Dedifferentiated amniotic fluid mesenchymal stem cell (primary cell): ENCODE measurements around the gene CASKIN2.

ENCODE experiments used
- DNase-seq: peaks from one replicate; pipeline ENCODE4 v3.0.0-alpha.2; 2016; ENCODE audit errors: extremely low spot score

Gene CASKIN2, protein sequence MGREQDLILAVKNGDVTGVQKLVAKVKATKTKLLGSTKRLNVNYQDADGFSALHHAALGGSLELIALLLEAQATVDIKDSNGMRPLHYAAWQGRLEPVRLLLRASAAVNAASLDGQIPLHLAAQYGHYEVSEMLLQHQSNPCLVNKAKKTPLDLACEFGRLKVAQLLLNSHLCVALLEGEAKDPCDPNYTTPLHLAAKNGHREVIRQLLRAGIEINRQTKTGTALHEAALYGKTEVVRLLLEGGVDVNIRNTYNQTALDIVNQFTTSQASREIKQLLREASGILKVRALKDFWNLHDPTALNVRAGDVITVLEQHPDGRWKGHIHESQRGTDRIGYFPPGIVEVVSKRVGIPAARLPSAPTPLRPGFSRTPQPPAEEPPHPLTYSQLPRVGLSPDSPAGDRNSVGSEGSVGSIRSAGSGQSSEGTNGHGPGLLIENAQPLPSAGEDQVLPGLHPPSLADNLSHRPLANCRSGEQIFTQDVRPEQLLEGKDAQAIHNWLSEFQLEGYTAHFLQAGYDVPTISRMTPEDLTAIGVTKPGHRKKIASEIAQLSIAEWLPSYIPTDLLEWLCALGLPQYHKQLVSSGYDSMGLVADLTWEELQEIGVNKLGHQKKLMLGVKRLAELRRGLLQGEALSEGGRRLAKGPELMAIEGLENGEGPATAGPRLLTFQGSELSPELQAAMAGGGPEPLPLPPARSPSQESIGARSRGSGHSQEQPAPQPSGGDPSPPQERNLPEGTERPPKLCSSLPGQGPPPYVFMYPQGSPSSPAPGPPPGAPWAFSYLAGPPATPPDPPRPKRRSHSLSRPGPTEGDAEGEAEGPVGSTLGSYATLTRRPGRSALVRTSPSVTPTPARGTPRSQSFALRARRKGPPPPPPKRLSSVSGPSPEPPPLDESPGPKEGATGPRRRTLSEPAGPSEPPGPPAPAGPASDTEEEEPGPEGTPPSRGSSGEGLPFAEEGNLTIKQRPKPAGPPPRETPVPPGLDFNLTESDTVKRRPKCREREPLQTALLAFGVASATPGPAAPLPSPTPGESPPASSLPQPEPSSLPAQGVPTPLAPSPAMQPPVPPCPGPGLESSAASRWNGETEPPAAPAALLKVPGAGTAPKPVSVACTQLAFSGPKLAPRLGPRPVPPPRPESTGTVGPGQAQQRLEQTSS (N-terminal part only)

DNA sequence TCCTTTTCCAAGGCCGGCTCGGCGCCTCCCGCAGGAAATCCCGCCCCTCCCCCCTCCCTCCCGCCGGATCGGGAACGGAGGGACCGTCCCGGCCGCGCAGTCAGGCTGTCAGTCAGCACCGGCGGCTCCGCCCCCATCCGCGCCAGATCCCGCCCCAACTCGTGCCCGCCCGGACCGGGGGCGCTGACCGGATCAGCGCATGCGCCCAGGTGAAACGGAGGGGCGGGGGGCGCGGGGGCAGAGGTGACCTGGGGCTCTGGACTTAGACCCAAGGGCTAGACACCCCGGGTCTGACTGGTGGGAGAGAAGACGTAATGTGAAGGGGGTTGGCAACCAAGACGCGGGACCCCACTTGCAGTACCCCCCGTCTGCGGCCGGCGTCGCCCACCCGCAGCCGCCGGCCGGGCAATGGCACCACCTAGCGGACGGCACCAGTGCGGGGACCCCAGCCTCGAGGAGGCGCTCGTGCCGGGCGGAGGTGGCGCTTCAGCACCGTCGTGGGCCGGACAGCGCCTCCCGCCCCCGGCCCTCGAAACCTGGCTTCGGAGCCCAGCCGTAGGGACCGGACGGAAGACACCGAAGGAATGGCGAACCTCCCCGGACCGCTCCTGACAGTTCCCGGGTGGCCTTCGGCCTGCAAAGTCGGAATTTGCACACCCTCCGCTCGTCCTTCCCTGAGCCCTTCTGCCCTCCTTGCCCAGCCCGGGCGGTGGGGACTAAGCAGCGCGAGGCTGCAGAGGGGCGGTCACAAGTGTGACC, at the start of gene CASKIN2:
TSS of gene CASKIN2 (minus strand) at position 42 of the 759 bp plus-strand sequence. CDS start 1,733 bp downstream, outside the sequence.
- peak; percentile 76 for DNase-seq

DNA sequence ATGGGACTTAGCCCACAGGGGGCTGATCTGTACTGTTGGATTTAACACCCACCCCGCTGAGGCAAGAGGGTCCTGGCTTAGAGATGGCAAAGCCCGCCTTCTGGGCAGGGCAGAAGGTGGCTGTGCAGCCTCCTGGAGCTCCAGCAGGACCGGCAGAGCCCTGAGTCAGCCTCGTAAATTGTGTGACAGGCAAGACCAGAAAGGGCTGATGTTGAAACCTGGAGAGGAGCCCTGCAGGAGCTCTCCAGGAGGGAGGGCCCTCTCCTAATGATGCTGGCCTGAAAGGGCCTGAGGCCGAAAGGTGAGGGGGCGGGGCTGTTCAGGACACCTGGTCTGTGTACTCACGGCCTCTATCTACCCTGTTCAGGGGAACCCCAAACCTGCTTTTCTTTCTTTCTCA, 49.7 kb upstream of the CASKIN2 start:
- DNase-seq: no peak

DNA sequence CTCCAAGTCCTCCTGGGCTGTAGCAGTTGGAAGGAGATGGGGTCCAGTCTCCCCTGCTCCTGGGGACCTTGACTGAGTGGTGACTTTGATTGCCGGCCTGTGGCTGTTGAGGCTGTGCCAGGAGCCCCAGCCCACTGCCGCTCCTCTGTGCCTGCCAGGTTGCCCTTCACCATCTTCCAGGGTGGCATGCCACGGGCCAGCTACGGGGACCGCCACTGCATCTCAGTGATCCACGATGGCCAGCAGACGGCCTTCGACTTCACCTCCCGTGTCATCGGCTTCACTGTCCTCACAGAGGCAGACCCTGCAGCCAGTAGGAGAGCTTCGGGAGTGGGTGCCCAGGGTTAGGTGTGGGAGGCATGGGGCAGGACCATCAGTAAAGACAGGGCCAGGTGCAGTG, 48.9 kb upstream of the CASKIN2 start:
- no peak for DNase-seq

DNA sequence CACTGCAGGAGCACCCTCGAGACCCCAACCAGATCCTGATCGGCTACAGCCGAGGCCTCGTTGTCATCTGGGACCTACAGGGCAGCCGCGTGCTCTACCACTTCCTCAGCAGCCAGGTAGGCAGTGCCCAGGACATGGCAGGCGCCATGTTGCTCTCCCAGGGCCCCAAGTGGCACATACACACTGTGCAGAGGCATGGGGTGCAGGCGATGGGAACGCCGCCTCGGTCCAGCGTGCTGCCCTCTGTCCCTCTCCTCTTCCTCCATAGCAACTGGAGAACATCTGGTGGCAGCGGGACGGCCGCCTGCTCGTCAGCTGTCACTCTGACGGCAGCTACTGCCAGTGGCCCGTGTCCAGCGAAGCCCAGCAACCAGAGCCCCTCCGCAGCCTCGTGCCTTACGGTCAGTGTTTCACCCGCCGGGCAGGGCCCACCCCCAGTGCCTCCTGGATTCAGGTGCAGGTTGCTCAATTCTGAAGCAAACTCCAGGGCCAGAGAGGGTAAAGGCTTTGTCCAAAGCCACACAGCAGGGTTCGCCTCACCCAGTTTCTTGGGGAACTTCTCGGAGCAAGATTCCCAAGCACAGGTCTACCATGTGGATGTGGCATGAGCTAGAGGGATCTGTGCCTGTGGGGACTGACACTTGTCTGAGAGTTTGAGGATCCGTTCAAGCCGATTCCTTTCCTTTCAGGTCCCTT, 47.9 kb upstream of the CASKIN2 start:
- DNase-seq: no peak

DNA sequence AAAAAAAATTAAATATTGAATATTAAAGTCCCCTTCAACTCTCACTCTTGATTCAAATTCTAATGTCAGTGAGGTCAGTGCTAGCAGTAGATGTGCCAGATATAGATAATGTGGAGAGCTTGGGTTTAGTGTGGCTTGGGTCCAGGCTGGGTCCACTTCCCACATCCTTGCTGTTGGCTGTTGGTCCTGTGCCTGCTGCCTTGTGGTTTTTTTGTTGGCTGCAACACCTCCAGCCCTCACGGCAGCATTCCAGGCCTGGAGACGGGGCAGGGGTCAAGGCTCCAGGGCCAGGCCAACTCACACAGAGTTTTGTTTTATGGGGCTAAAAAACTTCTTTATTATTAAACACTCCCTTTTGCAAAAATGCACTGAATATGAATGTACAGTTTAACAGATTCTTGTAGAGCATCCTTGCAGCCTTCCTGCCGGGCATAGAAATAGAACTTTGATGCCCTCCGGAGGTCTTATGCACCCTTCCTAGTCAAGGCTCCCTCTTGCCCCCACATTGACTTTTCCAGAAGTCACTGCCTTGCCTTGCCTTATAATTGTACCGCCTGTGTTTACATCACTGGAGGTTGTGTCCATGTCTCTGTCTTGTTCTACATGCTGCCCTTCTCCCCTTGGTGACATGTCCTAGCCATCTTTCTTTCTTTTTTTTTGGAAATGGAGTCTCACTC, 46.7 kb upstream of the CASKIN2 start:
- DNase-seq: no peak

DNA sequence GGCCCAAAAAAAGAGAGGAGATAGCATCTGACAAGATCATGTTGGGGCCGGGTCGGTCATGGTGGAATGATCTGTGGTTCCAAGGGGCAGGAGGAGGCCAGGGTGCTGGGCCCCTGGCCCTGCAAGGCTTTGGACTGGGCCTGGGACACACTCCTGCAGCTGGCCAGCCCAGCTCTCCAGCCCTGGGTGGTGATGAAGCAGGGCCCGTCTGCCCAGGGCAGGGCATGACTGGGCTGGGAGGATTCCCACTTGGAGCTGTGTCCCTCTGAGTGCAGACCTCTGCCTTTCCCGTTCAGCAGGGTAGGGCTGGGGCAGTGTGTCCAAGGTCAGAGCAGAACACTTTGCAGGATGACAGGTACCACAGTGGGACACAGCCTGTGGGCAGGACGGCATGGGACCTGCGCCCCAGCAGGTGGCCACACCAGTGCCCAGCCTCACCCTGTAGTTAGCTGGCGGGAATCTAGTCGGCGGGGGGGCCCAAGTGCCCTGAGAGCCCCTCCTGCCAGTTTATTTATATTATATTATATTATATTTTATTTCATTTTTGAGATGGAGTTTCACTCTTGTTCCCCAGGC, 44.7 kb upstream of the CASKIN2 start:
- no peak for DNase-seq

DNA sequence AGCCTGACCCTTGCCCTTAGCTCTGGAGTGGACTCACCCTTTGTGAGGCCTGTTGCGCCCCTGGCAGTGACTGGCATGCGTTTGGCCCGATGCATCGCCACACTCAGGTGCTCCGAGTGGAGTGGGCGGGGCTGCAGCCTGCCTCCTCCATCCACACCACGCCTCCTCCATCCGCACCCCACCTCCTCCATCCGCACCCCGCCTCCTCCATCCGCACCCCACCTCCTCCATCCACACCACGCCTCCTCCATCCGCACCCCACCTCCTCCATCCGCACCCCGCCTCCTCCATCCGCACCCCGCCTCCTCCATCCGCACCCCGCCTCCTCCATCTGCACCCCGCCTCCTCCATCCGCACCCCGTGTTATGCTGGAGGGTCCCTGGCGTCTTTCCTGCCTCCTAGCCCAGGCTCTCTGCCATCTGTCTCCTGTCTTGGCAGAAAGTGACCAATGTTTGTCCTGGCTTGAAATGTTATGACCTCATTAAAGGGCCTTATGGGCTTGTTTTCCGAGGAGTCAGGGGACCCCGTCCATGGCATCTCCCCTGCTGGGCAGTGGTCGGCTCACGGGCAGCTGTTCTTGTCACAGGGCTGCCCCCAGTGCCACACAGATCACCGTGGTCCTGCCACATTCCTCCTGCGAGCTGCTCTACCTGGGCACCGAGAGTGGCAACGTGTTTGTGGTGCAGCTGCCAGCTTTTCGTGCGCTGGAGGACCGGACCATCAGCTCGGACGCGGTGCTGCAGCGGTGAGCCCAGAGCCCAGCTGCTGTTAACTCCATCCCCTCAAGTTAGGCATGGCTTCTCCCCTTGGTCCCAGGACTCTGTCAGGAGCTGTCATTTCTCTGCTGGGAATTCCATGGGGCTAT, 43.6 kb upstream of the CASKIN2 start:
- DNase-seq: no peak

DNA sequence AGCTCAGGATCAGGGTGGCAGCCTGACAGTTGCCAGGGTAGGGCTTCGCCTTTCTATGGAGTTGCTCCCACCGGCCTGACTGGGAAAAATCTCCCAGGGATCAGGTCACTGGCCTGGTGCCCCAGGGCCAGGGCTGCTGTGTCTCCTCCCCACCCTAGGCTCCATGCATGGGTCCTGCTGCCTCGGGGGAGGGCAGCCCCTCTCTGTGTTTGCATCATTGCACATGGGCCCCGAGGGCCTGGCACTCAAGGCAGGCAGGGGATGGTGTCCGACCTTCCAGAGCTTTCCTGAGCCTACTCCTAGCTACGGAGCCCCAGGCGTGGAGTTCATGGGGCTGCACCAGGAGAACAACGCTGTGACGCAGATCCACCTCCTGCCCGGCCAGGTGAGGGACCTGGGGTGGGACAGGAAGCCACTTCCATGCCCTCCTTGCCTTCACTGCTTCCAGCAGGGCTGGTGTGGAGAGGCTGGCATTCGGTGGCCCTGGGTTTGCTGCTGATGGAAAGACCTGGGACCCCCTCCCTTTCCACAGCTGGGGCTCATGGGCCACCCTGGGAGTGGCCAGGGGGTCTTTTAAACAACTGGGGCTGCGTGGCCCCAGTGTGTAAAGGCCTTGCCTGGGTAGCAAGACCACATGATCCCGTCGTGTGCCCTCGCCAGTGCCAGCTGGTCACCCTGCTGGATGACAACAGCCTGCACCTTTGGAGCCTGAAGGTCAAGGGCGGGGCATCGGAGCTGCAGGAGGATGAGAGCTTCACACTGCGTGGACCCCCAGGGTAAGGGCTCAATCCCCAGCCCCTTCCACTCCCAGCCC, 42.7 kb upstream of the CASKIN2 start:
- no peak for DNase-seq

DNA sequence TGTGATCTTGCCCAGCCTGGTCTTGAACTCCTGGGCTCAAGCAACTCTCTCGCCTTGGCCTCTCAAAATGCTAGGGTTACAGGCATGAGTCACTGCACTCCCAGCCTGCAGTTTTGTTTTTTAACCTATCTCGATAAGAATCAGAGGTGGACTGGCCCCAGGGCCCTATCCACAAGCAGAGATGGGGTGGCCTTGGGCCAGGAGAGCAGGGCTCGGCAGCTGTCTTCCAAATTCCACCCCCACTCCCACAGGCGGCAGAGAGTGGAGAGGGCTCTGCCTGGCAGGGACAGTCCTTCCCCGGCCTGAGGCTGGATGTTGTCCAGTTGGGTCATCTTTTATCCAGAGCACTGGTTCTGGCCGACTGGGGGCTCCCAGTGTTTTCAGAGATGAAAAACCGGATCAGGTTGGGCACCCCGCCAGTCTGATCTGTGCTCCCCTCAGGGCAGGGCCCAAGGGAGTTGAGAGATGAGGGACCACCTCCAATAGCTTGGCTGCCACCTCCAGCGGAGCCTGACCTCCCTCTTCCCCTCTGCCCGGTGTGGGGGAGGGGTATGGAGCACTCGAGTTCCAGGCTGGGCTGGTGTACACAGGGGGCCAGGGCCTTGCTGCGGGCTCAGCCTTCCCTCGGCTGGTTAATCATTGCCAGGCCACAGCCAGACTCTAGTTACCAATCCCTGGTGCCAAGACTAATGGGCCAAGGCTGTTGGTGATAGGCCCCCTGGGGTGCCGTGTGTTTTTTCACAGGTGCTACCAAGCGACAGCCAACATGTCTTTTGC, 41.9 kb upstream of the CASKIN2 start:
- no peak for DNase-seq

DNA sequence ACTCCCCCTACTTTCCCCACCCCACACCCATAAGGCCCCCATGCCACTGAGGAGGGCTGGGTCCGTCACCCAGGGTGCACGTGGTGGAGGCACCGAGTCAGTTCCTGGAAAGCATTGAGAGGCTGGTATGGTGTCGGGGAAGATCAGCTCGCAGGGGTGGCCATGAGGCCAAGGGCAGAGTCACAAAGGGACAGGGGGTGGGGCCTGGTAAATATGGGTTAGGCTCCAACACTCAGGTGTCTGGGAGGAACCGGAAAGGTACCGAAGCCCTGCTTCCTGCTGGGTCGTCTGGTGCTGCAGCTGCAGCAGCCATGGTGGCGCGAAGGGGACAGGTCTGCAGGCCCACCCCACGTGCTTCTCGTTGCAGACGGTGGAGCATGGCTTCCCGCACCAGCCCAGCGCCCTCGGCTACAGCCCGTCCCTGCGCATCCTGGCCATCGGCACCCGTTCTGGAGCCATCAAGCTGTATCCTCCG, 40.4 kb upstream of the CASKIN2 start:
- no peak for DNase-seq

DNA sequence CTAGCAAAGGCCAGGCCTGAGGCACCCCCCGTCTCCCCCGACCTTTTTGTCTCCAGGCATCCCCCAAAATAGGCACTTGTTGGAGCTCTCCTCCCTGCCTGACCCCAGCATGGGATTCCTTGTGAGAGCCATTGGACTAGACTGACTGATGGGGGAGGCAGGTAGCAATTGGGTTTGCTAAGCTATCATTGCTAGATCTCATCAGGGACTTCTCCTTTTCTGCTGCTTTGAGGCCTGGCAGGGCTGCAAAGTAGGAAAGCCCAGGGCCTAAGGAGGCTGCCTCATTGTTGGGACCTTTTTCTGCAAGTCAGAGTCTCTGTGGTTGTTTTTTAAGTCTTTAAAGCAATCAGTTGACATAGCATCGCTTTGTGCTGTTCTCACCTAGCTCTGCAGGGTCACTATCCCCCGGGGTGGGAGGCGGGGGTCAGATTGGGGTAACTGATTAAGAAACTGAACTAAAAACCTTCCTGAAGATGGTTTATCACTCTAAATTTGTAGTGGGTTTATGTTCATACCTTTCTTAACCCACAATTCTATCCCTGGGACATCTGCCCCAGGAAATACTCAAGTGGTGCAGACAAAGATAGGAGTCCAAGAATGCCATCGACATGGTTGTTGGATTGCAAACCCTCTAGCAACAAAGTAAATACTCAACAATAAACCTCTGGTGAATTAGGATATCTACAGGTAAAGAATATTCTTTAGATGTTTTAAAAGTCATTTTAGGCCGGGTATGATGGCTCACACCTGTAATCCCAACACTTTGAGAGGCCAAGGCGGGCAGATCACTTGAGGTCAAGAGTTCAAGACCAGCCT, 38.2 kb upstream of the CASKIN2 start:
- no peak for DNase-seq

DNA sequence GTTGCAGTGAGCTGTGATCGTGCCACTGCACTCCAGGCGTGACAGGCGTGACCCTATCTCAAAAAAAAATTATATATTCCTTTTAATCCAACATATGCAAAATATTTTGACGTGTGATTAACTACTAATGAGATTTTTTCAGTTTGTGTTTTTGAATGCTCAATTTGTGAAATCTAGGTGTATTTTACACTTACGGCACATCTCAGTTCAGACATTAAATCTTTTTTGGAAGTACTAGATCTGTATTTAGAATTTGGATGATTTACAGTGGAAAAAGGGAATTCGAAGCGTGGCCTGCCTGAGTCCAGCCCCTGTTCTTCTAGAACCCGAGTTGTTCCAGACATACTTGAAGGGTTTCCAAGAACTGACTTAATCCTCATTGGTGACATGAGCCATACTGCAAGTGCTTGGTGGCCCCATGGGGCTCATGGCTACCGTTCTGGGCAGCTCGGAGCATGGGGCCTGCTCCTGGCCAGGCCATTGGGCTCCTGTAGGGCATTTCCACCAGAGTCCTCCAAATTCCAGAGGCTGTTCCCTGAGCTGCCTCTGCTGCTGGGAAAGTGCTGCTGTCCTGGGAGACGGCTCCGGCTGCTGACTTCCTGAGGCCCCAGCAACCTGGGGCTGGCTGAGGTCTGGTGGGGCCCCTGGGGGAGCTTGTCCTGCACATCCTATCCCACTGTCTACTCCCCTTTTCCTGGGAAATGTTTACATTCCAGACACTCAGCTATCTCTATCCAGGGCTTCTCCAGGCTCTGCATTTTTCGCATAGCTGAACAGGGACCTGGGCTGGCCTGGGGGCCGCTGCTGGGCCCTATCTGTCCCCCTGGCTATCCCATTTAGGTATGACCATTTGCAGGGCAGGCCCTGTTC, 37.3 kb upstream of the CASKIN2 start:
- DNase-seq: no peak

DNA sequence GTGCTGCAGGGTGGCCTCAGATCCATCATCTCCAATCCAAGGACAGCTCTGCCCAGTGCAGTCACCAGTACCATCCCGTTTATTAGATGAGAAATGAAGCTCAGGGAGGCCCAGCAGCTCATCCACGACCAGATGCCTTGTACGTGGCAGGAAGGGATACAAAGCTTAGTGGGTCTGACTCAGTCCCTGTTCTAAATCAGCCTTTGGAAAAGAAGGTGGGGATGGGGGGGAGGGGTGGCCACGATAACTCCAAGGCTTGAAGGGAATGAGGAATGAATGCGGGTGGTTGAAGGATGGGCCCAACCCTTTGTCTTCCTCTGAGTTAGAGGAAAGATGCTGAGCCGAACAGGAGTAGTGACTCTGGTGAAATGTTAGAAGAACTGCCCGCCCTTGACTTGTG, 35.9 kb upstream of the CASKIN2 start:
- no peak for DNase-seq

DNA sequence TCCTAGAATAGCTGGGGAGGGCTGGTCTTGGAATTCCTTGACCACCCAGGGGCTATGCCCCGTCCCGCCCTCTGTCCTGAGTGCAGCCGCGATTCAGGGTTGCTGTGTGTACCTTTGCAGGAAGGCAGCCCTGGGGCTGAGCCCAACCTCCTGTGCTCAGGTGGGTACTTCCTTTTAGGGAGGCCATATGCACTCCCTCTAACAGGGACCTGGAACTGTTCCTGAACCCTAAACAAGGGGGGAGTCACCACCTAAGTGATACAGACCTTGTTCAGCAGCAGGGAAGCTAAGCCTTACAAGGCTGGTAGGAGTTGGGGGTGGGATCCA, 34.8 kb upstream of the CASKIN2 start:
- no peak for DNase-seq
